ENCODE data around the gene TUSC2. TPM values are rescaled to one million over a fixed set of nuclear protein-coding genes. Genes with fewer than 3 reads are reported as not detected.

TUSC2 gene
- total RNA-seq, 3 donors from 2014 or later = 23.8 to 35.7 (median 25.8) TPM

GRCh38 chr3:50347187-50347813 lies 19.3 kb upstream of the TUSC2 start:
- H3K4me3 ChIP-seq = no peak overlapping the region
- intact Hi-C loops (cut with DNase I, micrococcal nuclease) = loop anchor here in 1 of 2 donors (5.0 kb wide), 1 partner anchor 195 kb away; no protein-coding TSS in a partner anchor
- ATAC-seq (peak; percentile 15), DNase-seq (peak in 2 of 3 donors; percentile 73 to 77)
- no peaks in the 10 kb centered on the region for H3K36me3 ChIP-seq (ENCODE audit: low read depth)
- H3K9me3 ChIP-seq = no peaks in the 10 kb centered on the region
- no peak for TF ChIP-seq CTCF (IDR thresholded peaks at IDR 0.05)
- peaks cover 30% of the 10 kb centered on the region for H3K4me1 ChIP-seq (ENCODE audit: low read depth)

GRCh38 chr3:50345586-50346234 lies 17.7 kb upstream of the TUSC2 start, which contains the start of gene ZMYND10:
TSS of gene ZMYND10 (minus strand) at chr3:50345732. CDS start at chr3:50345579, 153 bp downstream.
- no peaks in the 10 kb centered on the region for H3K9me3 ChIP-seq
- intact Hi-C loops (cut with DNase I, micrococcal nuclease) = loop anchor here in 1 of 2 donors (5.0 kb wide), 1 partner anchor 197 kb away; no protein-coding TSS in a partner anchor
- ATAC-seq (peak; percentile 53), DNase-seq (peak; percentile 78 to 87 (median 84))
- no peak for TF ChIP-seq CTCF (IDR thresholded peaks at IDR 0.05)
- H3K4me3 ChIP-seq = no peak within 1 kb of the TSS
- peaks cover 27% of the 10 kb centered on the region for H3K4me1 ChIP-seq (ENCODE audit: low read depth)
- H3K36me3 ChIP-seq (ENCODE audit: low read depth) = no peaks in the 10 kb centered on the region

- H3K36me3 ChIP-seq (ENCODE audit: low read depth) = no peaks in the 10 kb centered on the region
- H3K4me3 ChIP-seq = no peak overlapping the region
- no peak for ATAC-seq
- no peak for TF ChIP-seq CTCF (IDR thresholded peaks at IDR 0.05)
- no peaks in the 10 kb centered on the region for H3K9me3 ChIP-seq
- no peak for DNase-seq
- intact Hi-C loops (cut with DNase I, micrococcal nuclease) = loop anchor here in 1 of 2 donors (5.0 kb wide), 1 partner anchor 197 kb away; no protein-coding TSS in a partner anchor
- H3K4me1 ChIP-seq (ENCODE audit: low read depth) = peaks cover 31% of the 10 kb centered on the region
Measured at GRCh38 chr3:50345008-50345407, 17.0 kb upstream of the TUSC2 start.

- intact Hi-C loops (cut with DNase I, micrococcal nuclease) = no loop called here
- ATAC-seq (no peak), DNase-seq (no peak)
- H3K4me3 ChIP-seq = no peak overlapping the region
- TF ChIP-seq CTCF (IDR thresholded peaks at IDR 0.05) = no peak
- no peaks in the 10 kb centered on the region for H3K9me3 ChIP-seq
- no peaks in the 10 kb centered on the region for H3K36me3 ChIP-seq (ENCODE audit: low read depth)
- H3K4me1 ChIP-seq (ENCODE audit: low read depth) = peaks cover 34% of the 10 kb centered on the region
Measured at GRCh38 chr3:50342813-50343633, 15.0 kb upstream of the TUSC2 start.

GRCh38 chr3:50341996-50342650 lies 14.1 kb upstream of the TUSC2 start:
- Histone ChIP-seq H3K4me1 (ENCODE audit: low read depth) (peaks cover 38% of the 10 kb centered on the region), H3K9me3 (no peaks in the 10 kb centered on the region), H3K36me3 (ENCODE audit: low read depth) (no peaks in the 10 kb centered on the region), H3K4me3 (no peak overlapping the region)
- intact Hi-C loops (cut with DNase I, micrococcal nuclease) = no loop called here
- DNase-seq (no peak), ATAC-seq (no peak)
- TF ChIP-seq CTCF (IDR thresholded peaks at IDR 0.05) = no peak

Measured in mucosa of descending colon (tissue), 3 donors.